ENCODE measurements around the gene KRTAP3-2.

Gene KRTAP3-2

DNA sequence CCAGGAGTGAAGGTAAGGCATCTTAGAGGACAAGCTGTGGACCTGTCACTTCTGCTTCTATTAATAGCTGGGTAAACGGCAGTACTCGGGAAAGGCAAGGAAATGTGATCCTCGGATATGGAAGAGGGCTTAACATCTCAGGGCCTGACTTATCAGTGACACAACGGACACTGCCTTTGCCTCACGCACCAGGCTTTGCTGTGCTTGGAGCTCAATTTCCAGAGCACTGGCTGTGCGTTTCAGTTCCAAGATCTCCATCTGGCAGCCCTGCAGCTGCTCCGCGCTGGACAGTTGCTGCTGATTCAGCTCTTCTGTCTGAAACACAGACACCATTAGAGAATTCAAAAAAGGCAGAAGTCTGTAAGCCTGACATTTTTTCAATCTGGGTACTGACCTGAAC is 19.1 kb downstream of the KRTAP3-2 start:
- TF ChIP-seq, protein P1, sequence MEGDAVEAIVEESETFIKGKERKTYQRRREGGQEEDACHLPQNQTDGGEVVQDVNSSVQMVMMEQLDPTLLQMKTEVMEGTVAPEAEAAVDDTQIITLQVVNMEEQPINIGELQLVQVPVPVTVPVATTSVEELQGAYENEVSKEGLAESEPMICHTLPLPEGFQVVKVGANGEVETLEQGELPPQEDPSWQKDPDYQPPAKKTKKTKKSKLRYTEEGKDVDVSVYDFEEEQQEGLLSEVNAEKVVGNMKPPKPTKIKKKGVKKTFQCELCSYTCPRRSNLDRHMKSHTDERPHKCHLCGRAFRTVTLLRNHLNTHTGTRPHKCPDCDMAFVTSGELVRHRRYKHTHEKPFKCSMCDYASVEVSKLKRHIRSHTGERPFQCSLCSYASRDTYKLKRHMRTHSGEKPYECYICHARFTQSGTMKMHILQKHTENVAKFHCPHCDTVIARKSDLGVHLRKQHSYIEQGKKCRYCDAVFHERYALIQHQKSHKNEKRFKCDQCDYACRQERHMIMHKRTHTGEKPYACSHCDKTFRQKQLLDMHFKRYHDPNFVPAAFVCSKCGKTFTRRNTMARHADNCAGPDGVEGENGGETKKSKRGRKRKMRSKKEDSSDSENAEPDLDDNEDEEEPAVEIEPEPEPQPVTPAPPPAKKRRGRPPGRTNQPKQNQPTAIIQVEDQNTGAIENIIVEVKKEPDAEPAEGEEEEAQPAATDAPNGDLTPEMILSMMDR (IDR thresholded peaks at IDR 0.05; ENCODE audit: poor library complexity, severe bottlenecking): no peak
- Histone ChIP-seq H3K9me3 (ENCODE audit: severe bottlenecking) (no peaks in the 10 kb centered on the region), H3K27me3 (ENCODE audit: insufficient read depth, poor library complexity, severe bottlenecking) (no peaks in the 10 kb centered on the region), H3K27ac (ENCODE audit: poor library complexity, severe bottlenecking) (no peak overlapping the region), H3K4me3 (ENCODE audit: severe bottlenecking) (no peak overlapping the region), H3K4me1 (ENCODE audit: insufficient read depth, poor library complexity, severe bottlenecking) (no peaks in the 10 kb centered on the region), H3K36me3 (ENCODE audit: low read depth) (no peaks in the 10 kb centered on the region)
- ATAC-seq (ENCODE audit: low read depth) (no peak), DNase-seq (ENCODE audit: low spot score) (no peak)

DNA sequence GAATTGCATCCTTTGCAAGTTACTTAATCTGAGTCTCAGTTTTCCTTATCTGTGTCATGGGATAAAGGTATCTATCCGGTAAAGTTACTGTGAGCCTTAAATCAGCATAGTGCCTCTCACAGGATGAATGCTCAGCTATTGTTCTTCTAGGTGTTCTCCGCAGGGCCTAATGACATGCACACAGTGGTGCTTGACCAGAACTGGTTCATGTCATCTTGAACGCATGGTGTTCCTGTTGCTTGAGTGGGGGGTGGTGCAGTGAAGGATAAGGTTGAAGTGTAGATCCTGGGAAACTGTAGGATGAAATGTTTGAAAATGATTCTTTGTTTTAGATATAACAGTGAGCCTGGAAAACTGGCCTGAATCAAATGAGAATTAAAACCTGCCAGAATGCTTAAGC is 19.6 kb downstream of the KRTAP3-2 start:
- DNase-seq (ENCODE audit: low spot score): no peak
- no peak for ATAC-seq (ENCODE audit: low read depth)
- H3K4me1 ChIP-seq (ENCODE audit: insufficient read depth, poor library complexity, severe bottlenecking): no peaks in the 10 kb centered on the region
- H3K9me3 ChIP-seq (ENCODE audit: severe bottlenecking): no peaks in the 10 kb centered on the region
- no peak overlapping the region for H3K27ac ChIP-seq (ENCODE audit: poor library complexity, severe bottlenecking)
- no peak overlapping the region for H3K4me3 ChIP-seq (ENCODE audit: severe bottlenecking)
- TF ChIP-seq, protein P1 (IDR thresholded peaks at IDR 0.05; ENCODE audit: poor library complexity, severe bottlenecking): no peak
- H3K36me3 ChIP-seq (ENCODE audit: low read depth): no peaks in the 10 kb centered on the region
- no peaks in the 10 kb centered on the region for H3K27me3 ChIP-seq (ENCODE audit: insufficient read depth, poor library complexity, severe bottlenecking)

DNA sequence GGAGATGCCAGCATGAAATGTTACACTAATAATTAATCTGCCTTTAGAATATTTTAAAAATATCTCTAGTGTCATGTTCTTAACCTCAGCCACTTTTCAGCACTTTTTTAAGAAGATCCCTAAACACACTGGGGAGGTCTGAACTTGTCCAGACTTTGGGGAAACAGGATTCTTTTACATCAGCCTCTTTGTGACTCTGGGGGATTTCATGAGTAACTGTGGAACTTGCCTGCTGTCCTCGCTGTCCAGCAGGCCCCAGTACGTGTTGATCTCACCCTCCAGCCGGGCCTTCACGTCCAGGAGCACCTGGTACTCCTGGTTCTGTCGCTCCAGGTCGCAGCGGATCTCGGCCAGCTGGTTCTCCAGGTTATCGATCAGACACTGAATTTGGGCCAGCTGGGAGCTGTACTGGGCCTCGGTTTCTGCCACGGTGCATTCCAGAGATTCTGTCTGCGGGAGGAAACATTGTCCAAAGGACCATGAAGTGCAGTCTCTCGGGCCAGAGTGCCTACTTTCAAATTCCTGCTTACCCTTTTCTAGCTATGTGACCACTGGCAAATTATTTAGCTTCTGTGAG is 21.0 kb downstream of the KRTAP3-2 start:
- H3K27ac ChIP-seq (ENCODE audit: poor library complexity, severe bottlenecking): no peak overlapping the region
- H3K27me3 ChIP-seq (ENCODE audit: insufficient read depth, poor library complexity, severe bottlenecking): no peaks in the 10 kb centered on the region
- H3K4me3 ChIP-seq (ENCODE audit: severe bottlenecking): no peak overlapping the region
- no peaks in the 10 kb centered on the region for H3K4me1 ChIP-seq (ENCODE audit: insufficient read depth, poor library complexity, severe bottlenecking)
- no peaks in the 10 kb centered on the region for H3K36me3 ChIP-seq (ENCODE audit: low read depth)
- TF ChIP-seq, protein P1 (IDR thresholded peaks at IDR 0.05; ENCODE audit: poor library complexity, severe bottlenecking): no peak
- no peak for DNase-seq (ENCODE audit: low spot score)
- no peak for ATAC-seq (ENCODE audit: low read depth)
- H3K9me3 ChIP-seq (ENCODE audit: severe bottlenecking): no peaks in the 10 kb centered on the region

DNA sequence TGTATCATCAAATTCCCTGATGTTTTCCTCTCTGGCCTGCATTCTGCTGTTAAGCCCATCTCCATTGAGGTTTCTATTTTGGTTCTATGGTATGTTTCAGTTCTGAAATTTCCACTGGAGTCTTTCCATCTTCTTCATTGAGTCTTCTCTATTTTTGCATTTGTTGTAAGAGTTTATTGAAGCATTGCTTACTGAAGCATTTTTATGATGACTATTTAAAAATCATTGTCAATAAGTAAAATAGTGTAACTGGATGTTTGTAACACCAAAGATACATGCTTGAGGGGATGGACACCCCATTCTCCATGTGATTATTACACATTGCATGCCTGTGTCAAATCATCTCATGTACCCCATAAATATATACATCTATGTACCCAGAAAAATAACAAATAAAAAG is 24.2 kb downstream of the KRTAP3-2 start:
- Histone ChIP-seq H3K4me1 (ENCODE audit: insufficient read depth, poor library complexity, severe bottlenecking) (no peaks in the 10 kb centered on the region), H3K4me3 (ENCODE audit: severe bottlenecking) (no peak overlapping the region), H3K27ac (ENCODE audit: poor library complexity, severe bottlenecking) (no peak overlapping the region), H3K9me3 (ENCODE audit: severe bottlenecking) (no peaks in the 10 kb centered on the region), H3K36me3 (ENCODE audit: low read depth) (no peaks in the 10 kb centered on the region), H3K27me3 (ENCODE audit: insufficient read depth, poor library complexity, severe bottlenecking) (no peaks in the 10 kb centered on the region)
- TF ChIP-seq, protein P1 (IDR thresholded peaks at IDR 0.05; ENCODE audit: poor library complexity, severe bottlenecking): no peak
- DNase-seq (ENCODE audit: low spot score) (no peak), ATAC-seq (ENCODE audit: low read depth) (no peak)

DNA sequence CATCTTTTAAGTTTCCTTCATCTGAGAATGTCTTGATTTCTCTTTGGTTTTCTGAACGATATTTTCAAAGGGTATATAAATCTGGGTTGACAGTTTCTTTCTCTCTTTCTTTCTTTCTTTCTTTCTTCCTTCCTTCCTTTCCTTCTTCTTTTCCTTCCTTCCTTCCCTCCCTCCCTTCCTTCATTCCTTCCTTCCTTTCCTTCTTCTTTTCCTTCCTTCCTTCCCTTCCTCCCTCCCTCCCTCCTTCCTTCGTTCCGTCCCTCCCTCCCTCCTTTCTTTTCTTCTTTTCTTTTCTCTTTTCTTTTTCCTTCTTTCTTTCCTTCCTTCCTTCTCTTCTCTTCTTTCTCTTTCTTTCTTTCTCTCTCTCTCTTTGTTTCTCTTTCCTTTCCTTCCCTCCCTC is 25.3 kb downstream of the KRTAP3-2 start:
- TF ChIP-seq, protein P1 (IDR thresholded peaks at IDR 0.05; ENCODE audit: poor library complexity, severe bottlenecking): no peak
- H3K4me1 ChIP-seq (ENCODE audit: insufficient read depth, poor library complexity, severe bottlenecking): no peaks in the 10 kb centered on the region

More for the DNA sequence above, 25.3 kb downstream of the KRTAP3-2 start:
- no peaks in the 10 kb centered on the region for H3K27me3 ChIP-seq (ENCODE audit: insufficient read depth, poor library complexity, severe bottlenecking)
- H3K4me3 ChIP-seq (ENCODE audit: severe bottlenecking): no peak overlapping the region
- H3K36me3 ChIP-seq (ENCODE audit: low read depth): no peaks in the 10 kb centered on the region
- H3K27ac ChIP-seq (ENCODE audit: poor library complexity, severe bottlenecking): no peak overlapping the region
- ATAC-seq (ENCODE audit: low read depth): no peak
- no peak for DNase-seq (ENCODE audit: low spot score)
- H3K9me3 ChIP-seq (ENCODE audit: severe bottlenecking): no peaks in the 10 kb centered on the region
